Lung (tissue), 12 donors: ENCODE data around the gene DYSF. TPM values are rescaled to one million over a fixed set of nuclear protein-coding genes. Genes with fewer than 3 reads are reported as not detected.

Experiments used
- ATAC-seq: fragments of 200-7000 bp; cut with Tn5 transposase; one replicate; pipeline ENCODE4 v1.9.1; 2020; ENCODE audit warnings: moderate number of reproducible peaks; ENCODE audit not compliant: insufficient read depth, low FRiP score
- DNase-seq, 3 donors: peaks; one replicate each; pipeline ENCODE4 v3.0.0-alpha.2; 2013 to 2017
- H3K27ac ChIP-seq, 2 donors: one replicate each; pipeline ENCODE4 v1.5.1; 2013; ENCODE audit warnings: mild to moderate bottlenecking in 2 of 2, moderate library complexity in 2 of 2, control low read depth in 1 of 2, inconsistent platforms in 1 of 2, low read depth in 1 of 2, low read length in 1 of 2
- H3K27me3 ChIP-seq, 3 donors: one replicate each; pipeline ENCODE4 v1.5.1; 2013; ENCODE audit warnings: low read length in 2 of 3; ENCODE audit not compliant: control insufficient read depth in 3 of 3, insufficient read depth in 3 of 3
- H3K36me3 ChIP-seq, 4 donors: one replicate each; pipeline ENCODE4 v1.5.1; 2013; ENCODE audit warnings: low read length in 4 of 4, mild to moderate bottlenecking in 1 of 4, moderate library complexity in 1 of 4; ENCODE audit not compliant: control insufficient read depth in 4 of 4, insufficient read depth in 4 of 4
- H3K4me1 ChIP-seq, 5 donors: one replicate each; pipeline ENCODE4 v1.5.1; 2013; ENCODE audit warnings: low read length in 5 of 5, mild to moderate bottlenecking in 2 of 5, moderate library complexity in 1 of 5; ENCODE audit not compliant: control insufficient read depth in 5 of 5, insufficient read depth in 5 of 5
- H3K4me3 ChIP-seq: one replicate; pipeline ENCODE4 v1.5.1; 2013; ENCODE audit warnings: mild to moderate bottlenecking, control low read depth, moderate library complexity
- H3K9ac ChIP-seq, 2 donors: one replicate each; pipeline ENCODE4 v1.5.1; 2013; ENCODE audit warnings: low read length in 2 of 2, control low read depth in 1 of 2; ENCODE audit not compliant: insufficient read depth in 1 of 2
- H3K9me3 ChIP-seq, 4 donors: one replicate each; pipeline ENCODE4 v1.5.1; 2013; ENCODE audit warnings: low read length in 3 of 4, mild to moderate bottlenecking in 1 of 4, moderate library complexity in 1 of 4; ENCODE audit not compliant: control insufficient read depth in 4 of 4, insufficient read depth in 3 of 4
- WGBS, 2 donors: extraction: QIAGEN DNeasy Blood & Tissue Kit; methylation state at CpG; one replicate each; pipeline ENCODE4 v1.1.7; 2013; 5-methylcytosine and 5-hydroxymethylcytosine counted together
- polyA plus RNA-seq, 2 donors: library from polyadenylated mRNA; stranded (reverse); fragments of 200-250 nt; gene quantifications; one replicate each; pipeline ENCODE4 v1.2.1, GENCODE V29; 2013
- total RNA-seq, 2 donors: library from RNA; depleted of rRNA in 1 of 2; stranded (reverse); fragments of >200 nt in 1 of 2; gene quantifications; one replicate each; pipeline ENCODE4 v1.2.1, GENCODE V29; 2014 to 2021
- TF ChIP-seq, protein P1 (sequence below): IDR thresholded peaks from 2 replicates; pipeline ENCODE4 v1.5.1; 2012; ENCODE audit warnings: mild to moderate bottlenecking; ENCODE audit errors: control extremely low read depth, extremely low read depth
- donor health status: control.
- donor health status: control.
- donor health status: Bipolar disorder and iron deficiency.
- donor health status: healthy.
- donor health status: DM: yes; HTN: yes; CAD: no.

DYSF gene
- total and polyA plus RNA-seq, 4 donors: 12.9 to 56.2 (median 40.0) TPM

GRCh38 chr2:71476495-71476894, 23.1 kb downstream of the DYSF start:
- TF ChIP-seq, protein P1, sequence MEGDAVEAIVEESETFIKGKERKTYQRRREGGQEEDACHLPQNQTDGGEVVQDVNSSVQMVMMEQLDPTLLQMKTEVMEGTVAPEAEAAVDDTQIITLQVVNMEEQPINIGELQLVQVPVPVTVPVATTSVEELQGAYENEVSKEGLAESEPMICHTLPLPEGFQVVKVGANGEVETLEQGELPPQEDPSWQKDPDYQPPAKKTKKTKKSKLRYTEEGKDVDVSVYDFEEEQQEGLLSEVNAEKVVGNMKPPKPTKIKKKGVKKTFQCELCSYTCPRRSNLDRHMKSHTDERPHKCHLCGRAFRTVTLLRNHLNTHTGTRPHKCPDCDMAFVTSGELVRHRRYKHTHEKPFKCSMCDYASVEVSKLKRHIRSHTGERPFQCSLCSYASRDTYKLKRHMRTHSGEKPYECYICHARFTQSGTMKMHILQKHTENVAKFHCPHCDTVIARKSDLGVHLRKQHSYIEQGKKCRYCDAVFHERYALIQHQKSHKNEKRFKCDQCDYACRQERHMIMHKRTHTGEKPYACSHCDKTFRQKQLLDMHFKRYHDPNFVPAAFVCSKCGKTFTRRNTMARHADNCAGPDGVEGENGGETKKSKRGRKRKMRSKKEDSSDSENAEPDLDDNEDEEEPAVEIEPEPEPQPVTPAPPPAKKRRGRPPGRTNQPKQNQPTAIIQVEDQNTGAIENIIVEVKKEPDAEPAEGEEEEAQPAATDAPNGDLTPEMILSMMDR: no peak
- Histone ChIP-seq H3K36me3 (peaks cover 0 to 5% (median 0%) of the 10 kb centered on the region in 4 donors), H3K9ac (no peak overlapping the region), H3K9me3 (no peaks in the 10 kb centered on the region), H3K4me3 (no peak overlapping the region), H3K27ac (no peak overlapping the region), H3K27me3 (peaks cover 0 to 5% (median 0%) of the 10 kb centered on the region in 3 donors), H3K4me1 (peaks cover 0 to 9% (median 0%) of the 10 kb centered on the region in 5 donors)
- 47 to 61% methylated on average over 1 of the region's 1 CpG for WGBS, 2 donors
- DNase-seq (no peak), ATAC-seq (no peak)

DNA sequence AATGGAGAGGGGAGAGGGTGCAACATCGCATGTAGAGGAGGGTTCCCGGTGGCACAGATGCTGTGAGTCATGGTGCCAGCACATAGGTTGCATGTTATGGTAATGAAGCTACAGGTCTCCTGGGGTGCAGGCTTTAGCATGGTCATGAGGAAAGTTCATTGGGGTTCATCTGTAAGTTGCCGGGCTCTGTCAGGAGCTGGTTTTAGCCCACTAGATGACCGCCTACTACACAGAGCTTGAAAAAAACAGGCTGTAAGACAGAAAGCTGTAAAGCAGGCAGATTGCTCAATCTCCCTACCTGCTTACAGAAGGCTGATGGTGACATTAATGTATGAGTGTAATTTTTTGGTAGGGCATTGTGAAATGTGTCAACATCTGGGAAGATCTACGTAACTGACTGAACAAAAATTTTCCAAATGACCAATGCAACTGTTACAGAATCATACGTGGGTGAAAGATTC, 23.9 kb downstream of the DYSF start:
- WGBS, 2 donors: 37 to 68% methylated on average over 6 of the region's 6 CpGs
- Histone ChIP-seq H3K27ac (peak overlapping the region in 1 of 2 donors; percentile 26), H3K4me3 (no peak overlapping the region), H3K27me3 (peaks cover 0 to 6% (median 0%) of the 10 kb centered on the region in 3 donors), H3K36me3 (peaks cover 0 to 5% (median 0%) of the 10 kb centered on the region in 4 donors), H3K4me1 (peaks cover 0 to 9% (median 0%) of the 10 kb centered on the region in 5 donors), H3K9me3 (no peaks in the 10 kb centered on the region), H3K9ac (no peak overlapping the region)
- TF ChIP-seq, protein P1: no peak
- no peak for DNase-seq
- ATAC-seq: no peak

GRCh38 chr2:71478806-71479205, 25.4 kb downstream of the DYSF start:
- TF ChIP-seq, protein P1: no peak
- Histone ChIP-seq H3K27me3 (peaks cover 0 to 9% (median 0%) of the 10 kb centered on the region in 3 donors), H3K36me3 (no peaks in the 10 kb centered on the region), H3K9me3 (no peaks in the 10 kb centered on the region), H3K4me3 (no peak overlapping the region), H3K27ac (no peak overlapping the region), H3K9ac (no peak overlapping the region), H3K4me1 (peaks cover 0 to 6% (median 0%) of the 10 kb centered on the region in 5 donors)
- DNase-seq (no peak), ATAC-seq (no peak)
- WGBS, 2 donors: 81% methylated on average over 6 of the region's 6 CpGs

DNA sequence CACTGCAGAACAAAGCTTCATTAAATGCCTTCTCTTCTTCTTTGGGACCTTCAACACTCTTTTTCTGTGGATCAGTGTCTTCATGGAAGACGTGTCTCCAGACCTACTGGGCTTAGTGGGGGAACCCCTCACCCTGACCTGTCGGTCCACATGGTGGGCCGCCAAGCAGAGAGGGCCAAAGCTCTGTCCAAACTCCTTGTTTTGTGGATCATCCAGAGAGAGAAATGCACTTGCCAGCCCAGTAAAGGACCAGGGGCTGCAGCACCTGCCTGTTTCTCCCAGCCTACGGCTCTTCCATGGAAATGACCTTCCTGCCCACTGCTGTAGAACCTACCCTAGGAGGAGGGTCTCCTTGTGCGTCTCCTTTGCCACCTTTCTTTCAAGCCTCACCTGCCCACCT, 25.9 kb downstream of the DYSF start:
- Histone ChIP-seq H3K27me3 (peaks cover 0 to 9% (median 0%) of the 10 kb centered on the region in 3 donors), H3K4me1 (peaks cover 0 to 6% (median 0%) of the 10 kb centered on the region in 5 donors), H3K36me3 (no peaks in the 10 kb centered on the region), H3K9ac (no peak overlapping the region), H3K9me3 (no peaks in the 10 kb centered on the region), H3K27ac (no peak overlapping the region), H3K4me3 (no peak overlapping the region)
- ATAC-seq: no peak
- no peak for DNase-seq
- TF ChIP-seq, protein P1: no peak
- WGBS, 2 donors: 95 to 96% methylated on average over 5 of the region's 5 CpGs
